GM12872 (cell line): ENCODE measurements around the gene ABLIM2.

Experiments used
- CTCF ChIP-seq: IDR thresholded peaks from 3 replicates; pipeline ENCODE4 v1.5.1; 2011; ENCODE audit warnings: low read depth, mild to moderate bottlenecking, low read length, moderate library complexity; ENCODE audit not compliant: insufficient read depth

The ABLIM2 gene

GRCh38 chr4:8044244-8044643 is 114.4 kb downstream of the ABLIM2 start:
- TF ChIP-seq CTCF: no peak

- no peak for TF ChIP-seq CTCF
Measured at GRCh38 chr4:8043596-8043995, 115.0 kb downstream of the ABLIM2 start.

- no peak for TF ChIP-seq CTCF
Measured at GRCh38 chr4:8041868-8042267, 116.7 kb downstream of the ABLIM2 start.

GRCh38 chr4:8041172-8041571 is 117.4 kb downstream of the ABLIM2 start:
- no peak for TF ChIP-seq CTCF

GRCh38 chr4:8040607-8041006 is 118.0 kb downstream of the ABLIM2 start:
- no peak for TF ChIP-seq CTCF

- no peak for TF ChIP-seq CTCF
Measured at GRCh38 chr4:8039853-8040252, 118.8 kb downstream of the ABLIM2 start.

GRCh38 chr4:8039290-8039689 is 119.3 kb downstream of the ABLIM2 start:
- no peak for TF ChIP-seq CTCF
